HG03039 (cell line): ENCODE results near the gene DNASE1L2.

Source experiments
- ATAC-seq: cut with Tn5 transposase; IDR thresholded peaks from one replicate; pipeline ENCODE4 v1.9.1; 2021; ENCODE audit warnings: mild to moderate bottlenecking, moderate library complexity; ENCODE audit not compliant: unreplicated experiment

Gene DNASE1L2, protein sequence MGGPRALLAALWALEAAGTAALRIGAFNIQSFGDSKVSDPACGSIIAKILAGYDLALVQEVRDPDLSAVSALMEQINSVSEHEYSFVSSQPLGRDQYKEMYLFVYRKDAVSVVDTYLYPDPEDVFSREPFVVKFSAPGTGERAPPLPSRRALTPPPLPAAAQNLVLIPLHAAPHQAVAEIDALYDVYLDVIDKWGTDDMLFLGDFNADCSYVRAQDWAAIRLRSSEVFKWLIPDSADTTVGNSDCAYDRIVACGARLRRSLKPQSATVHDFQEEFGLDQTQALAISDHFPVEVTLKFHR

DNA sequence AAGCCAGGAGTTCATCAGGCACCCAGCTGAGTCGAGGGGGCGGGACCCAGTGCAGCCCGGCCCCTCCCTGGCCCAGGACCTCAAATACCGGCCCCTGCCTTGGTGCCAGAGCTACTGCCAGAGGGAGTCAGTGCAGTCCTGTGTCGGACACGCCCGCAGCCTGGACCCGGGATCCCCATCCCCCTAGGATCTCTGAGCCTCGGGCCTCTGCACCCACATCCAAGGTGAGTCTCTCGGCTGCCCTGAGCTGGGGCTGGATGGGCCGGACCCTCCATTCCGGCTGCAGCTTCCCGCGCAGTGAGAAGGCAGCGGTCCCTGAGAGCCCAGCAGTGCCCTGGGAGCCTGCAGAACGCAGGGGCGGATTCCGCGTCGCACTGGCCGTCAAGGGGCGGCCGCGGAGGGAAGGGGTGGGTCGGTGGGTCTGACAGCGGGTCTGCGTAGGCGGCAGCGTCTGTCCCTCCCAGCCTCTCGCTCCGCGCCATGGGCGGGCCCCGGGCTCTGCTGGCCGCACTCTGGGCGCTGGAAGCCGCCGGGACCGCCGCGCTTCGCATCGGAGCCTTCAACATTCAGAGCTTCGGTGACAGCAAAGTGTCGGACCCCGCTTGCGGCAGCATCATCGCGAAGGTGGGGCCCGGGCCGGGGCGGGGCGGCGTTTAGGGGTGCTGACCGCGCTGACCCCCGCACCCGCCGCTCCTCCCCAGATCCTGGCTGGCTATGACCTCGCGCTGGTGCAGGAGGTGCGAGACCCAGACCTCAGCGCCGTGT, at the start of gene DNASE1L2:
DNASE1L2 (plus strand) TSS at position 108 of the 765 bp plus-strand sequence; CDS start at position 481, 373 bp downstream.
- no peak for ATAC-seq

DNA sequence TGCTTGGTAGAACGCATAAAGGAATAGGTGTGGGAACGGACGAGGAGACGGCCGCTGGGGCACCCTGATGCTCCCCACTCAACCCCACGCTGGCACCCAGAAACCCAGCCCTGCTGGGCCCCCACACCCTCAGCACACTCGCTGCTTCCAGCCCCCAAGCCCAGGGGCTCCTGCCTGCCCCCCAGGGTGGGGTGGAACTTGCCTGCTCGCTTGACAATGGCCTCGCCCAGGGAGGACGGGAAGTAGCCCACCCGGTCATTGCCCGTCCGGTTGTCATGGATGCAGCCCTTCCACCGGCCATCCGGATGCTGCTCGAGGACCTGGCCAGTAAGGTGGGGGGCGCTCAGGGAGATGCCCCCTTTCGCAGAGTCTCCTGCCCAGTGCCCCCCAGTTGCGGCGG, 49.7 kb upstream of the DNASE1L2 start:
- no peak for ATAC-seq

DNA sequence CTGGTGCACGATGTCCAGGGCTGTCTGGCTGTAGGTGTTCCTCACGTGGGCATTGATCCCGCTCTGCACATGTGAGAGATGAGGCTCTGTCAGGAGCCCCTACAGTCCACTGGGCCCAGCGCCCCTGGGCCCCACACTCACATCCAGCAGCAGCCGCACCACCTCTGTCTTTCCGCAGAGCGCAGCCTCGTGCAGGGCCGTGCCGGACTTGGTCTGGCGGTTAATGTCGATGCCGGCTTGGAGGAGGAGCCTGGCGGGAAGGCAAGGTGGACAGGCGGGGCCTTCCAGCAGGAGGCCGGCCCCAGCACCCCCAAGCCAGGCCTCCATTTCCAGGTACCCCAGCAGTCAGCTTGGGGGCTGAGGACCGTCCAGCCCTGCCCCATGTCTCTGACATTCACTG, 49.0 kb upstream of the DNASE1L2 start:
- ATAC-seq, result no peak

DNA sequence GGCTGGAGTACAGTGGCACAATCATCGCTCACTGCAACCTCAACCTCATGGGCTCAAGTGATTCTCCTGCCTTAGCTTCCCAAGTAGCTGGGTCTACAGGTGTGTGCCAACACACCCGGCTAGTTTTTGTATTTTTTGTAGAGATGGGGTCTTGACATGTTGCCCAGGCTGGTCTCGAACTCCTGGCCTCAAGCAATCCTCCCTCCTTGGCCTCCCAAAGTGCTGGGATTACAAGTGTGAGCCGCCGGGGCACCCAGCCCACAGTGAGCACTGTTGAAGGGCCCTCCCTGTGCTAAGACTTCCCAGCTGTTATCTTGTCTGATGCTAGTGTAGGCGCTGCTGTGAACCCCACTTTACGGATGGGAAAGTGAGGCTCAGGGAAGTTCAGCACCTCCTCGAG, 47.8 kb upstream of the DNASE1L2 start:
- no peak for ATAC-seq

DNA sequence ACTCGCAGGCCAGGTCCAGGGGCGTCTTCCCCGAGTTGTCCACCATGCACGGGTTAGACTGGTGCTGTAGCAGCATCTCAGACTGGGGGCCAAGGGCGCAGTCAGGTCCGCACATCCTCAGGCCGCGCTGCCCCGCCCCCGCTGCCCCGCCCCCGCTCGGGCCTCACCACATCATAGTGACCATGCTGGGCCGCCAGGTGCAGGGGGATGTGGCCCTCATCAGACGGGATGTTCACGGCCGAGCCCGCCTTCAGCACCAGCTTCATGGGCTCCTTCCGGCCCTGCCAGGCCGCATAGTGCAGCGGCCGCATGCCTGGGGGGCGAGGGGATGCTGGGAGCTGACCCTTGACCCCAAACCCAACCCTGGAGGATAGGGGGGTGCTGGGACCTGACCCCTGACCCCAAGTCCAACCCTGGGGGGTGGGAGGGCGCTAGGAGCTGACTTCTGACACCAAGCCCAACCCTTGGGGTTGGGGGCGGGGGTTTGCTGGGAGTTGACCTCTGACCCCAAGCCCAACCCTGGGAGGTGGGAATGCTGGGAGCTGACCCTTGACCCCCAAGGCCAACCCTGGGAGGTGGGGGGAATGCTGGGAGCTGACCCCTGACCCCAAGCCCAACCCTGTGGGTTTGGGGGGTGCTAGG, 46.9 kb upstream of the DNASE1L2 start:
- no peak for ATAC-seq

DNA sequence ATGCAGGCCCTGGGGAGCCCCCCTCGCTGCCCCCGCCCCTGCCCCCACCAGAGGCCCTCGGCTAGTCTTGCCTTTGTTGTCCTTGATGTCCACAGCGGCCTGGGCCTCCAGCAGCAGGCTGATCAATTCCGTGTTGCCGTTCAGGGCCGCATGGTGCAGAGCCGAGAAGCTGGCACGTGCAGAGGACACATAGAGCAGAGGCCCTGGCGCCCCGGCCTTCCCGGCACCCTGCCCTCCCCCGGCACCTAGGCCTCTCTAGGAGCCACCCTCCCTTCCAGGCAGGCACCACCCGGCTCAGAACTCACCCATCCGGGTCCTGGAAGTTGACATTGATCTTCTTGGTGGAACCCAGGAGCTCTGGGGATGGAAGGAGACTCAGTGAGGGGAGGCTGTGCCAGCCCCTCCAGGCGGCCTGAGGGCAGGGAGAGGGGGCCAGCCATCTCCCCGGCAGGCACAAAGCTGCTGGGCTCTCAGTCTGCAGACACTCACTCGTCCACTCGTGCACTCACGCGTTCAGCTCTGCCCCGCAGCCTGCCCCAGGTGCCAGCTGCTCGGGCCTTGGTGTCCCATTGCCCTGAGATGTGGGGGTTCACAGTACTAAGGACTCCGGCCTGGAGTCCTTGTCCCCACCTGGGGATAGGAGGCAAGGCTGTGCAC, 46.1 kb upstream of the DNASE1L2 start:
- no peak for ATAC-seq

DNA sequence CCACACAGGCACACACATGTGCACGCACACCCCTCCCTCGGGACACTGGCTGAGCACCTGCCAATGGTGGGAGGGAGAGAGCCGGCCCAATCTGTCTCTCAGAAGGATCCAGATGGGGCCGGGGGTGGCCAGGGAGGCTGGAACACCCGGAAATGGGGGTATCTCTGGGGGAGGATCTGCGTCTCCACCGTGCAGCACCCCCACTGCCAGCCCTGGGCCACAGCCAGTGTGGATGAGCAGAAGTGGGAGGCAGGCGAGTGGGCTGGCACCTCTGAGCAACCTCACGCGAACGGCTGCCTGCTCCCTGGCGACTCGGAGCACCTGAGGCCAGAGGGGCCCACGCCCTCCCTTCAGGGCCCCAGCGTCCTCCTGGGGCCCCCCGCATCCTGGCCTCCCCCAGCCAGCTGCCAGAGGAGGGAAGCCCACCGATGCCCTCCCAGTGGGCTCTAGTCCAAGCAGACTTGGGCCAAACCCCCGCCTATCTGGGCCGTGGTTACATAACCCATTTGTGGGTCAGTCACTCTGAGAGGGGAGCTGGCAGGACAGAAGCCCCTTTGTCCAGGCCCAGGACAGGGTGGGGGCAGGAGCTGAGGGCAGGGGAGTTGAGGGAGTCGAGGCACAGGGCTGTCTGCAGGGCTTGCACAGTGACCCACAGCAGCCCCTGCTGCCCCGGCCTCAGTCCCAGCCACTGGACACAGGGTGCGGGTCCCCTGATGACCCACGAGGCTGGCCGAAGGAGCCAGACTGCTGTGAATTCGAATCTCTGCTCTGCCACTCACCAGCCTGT, 45.4 kb upstream of the DNASE1L2 start:
- no peak for ATAC-seq

DNA sequence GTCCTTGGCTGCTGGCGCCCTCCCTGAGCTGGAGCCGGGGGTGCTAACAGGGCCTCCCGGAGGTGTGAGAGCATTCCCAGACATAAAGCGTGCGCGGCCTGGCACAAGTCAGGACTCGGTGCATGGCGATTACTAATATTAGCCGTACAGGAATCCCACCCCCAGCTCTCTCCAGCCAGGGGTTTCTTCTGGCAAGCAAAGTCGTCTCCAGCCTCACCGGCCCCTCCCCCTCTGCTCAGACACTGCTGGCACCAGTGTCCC, 44.9 kb upstream of the DNASE1L2 start:
- no peak for ATAC-seq

DNA sequence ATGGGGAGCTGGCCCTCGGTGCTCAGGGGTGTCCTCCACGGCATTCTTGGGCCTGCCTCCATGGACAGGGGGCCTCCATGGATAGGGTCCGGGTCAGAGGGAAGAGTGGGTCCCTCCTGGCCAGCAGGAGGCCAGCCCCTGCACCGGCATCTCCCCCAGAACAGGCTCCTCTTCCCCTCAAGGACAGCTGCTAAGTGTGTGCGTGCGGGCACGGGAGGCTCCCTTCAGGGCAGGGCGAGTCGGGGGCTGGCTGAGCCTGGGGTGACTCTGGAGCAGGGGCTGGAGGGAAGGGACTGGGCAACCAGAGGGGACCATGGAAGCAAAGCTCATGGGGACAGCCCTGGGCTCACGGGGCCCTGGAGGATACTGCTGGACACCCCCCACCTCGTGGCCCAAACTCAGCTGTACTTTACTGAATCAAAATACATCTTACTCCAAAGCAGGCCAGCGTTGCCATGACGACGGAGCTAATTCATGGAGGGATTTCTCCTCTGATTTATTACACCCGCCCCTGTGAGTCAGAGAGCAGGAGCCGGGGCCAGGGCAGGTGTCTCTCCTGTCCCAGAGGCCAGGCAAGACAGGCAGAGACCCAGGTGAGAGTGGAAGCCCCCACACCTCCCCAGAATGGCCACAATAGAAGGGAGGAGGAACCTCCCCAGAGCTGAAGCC, 41.9 kb upstream of the DNASE1L2 start:
- no peak for ATAC-seq

DNA sequence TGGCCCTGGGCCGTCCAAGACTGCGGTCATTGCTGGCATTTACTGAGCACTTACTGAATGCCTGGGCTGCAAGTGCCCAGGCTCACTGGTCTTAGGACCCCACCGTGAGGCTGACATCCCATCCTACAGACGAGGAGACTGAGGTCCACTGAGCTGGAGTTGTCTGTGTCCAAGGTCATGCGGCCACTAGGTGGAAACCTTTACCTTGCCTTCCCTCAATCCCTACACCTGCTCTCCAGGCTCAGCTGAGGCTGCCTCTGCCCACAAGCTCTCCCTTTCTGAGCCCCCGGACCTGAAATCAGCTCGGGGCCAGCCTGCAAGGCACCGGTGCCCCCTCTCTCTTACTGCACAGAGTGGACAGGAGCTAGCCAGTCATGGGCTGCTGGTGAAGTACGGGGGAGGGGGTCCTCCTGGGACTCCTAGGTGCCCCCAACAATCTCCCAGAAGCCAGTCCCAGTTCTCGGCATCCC, 41.4 kb upstream of the DNASE1L2 start:
- no peak for ATAC-seq

DNA sequence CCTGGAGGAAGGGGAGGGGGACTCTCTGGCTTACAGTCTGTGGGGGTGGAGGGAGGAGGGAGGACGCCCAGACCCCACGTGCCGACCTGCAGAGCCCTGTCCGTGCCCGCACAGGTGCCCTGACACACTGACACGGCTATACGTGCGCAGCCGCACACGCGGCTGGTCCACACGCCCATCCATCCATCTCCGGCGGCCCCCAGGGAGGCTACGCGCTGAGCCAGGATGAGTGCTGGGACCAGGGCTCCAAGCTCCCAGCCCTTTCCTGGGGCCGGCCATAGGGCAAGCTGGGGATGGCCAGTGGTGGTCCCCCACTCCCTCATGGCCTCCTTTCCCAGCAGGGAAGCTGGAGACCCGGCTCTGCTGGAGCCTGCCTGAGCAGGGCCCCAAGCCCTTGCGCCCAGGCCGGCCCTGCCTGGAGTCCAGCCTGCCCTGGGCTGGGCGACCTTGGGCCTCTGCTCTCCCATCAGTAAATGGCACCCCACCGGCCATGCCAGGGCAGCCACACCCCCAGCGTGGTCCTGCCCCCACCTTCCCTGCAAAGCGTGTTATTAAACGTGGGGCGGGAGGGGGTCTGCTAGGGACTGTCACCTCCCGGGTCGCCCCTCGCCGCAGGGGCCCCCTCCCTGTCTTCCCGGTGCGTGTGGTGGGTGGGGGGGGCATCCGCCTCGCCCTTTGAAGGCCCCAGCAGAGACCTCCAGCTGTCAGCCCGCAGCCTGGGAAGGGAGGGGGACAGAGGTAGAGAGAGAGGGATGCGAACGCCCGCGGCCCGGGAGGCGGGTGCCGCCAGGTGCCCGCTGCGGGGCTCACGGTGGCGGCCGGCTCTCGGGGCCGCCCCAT, 40.7 kb upstream of the DNASE1L2 start:
- ATAC-seq, result no peak

DNA sequence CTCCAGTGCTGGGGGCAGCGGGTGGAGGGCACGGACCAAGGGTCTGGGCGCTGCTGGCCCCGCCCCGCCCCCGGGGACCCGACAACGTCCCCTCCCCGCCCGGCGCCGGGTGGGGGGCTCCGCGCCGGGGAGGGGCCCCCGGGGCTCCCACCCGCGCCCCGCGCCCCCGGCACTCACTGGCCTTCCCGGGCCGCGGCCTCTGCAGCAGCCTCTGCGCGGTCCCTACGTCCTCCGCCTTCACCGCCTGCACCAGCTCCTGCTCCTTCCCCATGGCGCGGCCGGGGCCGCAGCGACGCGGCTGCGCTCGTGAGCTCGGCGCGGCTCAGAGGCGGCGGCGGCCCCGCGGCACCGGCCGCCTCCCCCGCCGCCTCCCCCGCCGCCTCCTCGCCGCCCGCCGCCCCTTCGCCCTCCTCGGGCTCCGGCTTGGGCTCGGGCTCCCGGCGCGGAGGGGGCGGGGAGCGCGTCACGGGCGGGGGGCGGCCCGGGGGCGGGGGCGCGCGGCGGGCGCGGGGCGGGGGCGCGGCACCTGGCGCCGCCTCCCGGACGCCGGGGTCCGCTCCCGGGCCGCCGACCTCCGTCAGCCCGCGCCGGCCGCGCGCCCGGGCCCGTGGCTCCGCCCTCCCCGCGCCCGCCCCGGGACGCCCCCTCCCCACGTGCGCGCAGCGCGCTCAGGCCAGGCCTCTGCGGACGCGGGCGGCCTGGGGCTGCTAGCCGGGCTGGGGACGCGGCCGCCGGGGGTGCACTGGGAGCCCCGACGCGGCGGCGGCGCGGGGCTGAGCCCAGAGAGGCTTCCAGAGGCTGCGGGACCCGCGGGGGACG, 39.9 kb upstream of the DNASE1L2 start, which contains the start of gene CASKIN1:
CASKIN1 (minus strand) TSS at position 444 of the 819 bp plus-strand sequence; CDS start at position 271, 173 bp downstream.
- no peak for ATAC-seq

DNA sequence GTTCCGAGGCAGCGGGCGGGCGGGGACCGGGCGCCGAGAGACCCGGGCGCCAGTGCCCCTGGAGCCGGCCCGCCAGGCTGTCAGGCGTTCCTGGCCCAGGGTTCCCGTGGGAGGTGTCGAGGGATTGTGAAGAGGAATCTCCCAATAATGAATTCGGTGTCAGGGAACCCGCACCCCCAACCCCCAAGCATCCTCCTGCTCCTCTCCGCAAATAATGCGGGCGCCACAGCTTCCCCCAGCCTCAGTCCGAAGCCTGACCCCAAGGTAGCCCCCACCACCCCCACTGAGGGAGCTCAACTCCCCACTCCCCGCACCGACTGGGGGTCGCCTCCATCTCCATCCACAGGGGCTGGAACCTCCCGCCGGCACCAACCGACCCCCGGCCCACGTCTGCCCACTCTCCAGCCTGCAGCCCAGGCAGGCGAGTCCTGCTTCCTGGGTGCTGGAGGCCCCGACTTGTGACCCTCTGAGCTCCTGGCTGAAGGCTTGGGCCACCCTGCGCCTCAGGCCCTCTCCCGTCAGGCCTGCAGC, 39.2 kb upstream of the DNASE1L2 start:
- no peak for ATAC-seq

DNA sequence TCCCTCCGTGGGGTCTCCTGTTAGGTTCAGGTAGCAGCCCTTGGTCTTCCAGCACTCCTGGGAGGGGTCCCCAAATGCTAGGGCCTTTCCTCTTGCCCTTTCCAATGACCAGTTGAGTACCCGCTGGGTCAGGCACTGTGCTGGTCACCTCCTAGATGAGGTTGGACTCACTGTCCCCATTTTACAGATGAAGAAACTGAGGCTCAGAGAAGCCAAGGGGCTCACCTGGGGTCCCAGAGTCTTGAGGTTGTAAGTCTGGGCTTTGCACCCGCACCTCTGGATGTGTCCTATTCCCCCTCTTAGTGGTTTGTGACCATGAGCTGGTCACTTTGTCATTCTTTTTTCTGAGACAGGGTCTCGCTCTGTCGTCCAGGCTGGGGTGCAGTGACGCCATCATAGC, 38.5 kb upstream of the DNASE1L2 start:
- no peak for ATAC-seq

DNA sequence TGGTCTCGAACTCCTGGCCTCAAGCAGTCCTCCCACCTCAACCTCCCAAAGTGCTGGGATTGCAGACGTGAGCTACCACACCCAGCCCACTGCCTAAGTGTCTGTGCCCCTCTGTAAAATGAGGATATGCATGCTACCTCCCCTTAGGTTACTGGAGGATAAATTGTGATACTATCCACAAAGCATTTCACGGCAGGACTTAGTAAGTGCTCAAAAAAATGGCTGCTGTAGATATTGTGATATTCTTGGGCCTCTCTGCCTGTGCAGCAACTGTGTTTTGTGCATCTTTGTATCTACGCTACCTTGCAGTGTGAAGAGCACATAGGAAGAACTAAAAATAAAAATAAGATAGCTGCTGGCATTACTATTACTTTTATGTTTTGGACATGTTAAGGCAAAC, 38.0 kb upstream of the DNASE1L2 start:
- ATAC-seq, result no peak

DNA sequence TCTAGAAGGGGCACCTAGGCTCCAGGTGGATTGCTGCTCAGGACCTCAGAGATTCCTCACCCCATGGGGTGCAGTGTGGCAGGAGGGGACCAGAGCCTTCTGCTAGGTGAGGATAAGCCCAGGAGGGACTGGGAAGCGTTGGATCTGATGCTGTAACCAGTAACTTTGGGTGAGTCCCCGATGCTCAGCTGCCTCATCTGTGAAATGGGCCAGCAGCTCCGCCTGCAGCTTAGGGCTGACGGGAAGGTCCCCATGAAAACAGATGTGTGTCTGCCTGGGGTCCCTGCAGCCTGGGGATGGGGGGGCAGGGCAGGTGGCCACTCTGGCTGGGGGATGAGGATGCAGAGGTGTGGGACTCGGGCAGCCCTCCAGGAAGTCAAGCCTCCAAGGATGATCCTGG, 37.1 kb upstream of the DNASE1L2 start:
- no peak for ATAC-seq

DNA sequence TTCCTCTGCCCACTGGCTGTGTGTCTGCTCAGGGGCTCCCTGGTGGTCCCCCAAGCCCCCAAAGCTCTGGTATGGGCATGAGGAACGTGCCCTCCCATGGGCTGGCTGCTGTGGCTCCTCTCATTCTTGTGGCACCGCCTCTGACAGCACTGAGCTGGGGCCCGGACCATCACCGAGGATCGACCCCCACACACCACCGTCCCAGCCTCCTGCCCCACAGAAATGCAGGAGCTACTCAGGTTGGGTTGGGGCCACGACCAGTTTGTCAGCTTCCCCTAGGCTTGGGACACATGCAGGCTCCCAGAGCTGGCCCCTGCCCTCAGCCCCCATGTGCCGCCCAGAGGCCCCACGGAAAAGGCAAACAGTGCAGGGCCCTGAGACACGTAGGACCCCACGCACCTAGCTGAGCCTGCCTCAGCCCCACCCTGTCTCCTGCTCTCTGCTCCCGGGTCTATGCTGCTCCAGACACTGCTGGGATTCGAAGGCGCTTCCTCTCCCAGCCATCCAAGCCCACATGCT, 36.6 kb upstream of the DNASE1L2 start:
- ATAC-seq, result no peak

DNA sequence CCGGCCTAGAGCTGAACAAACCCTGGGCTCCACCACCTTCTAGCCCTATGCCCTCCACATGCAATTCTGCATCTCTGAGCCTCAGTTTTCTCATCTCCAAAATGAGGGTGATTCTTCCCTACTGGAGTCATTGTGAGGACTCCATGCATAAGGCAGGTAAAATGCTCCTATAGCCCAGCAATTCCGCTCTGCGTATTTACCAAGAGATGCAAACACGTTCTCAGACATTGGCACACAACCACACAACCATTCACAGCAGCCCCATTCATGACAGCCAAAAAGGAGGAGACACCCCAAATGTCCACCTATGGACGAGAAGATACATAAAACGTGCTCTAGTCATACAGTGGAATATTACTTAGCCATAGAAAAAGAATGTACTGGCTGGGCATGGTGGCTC, 35.9 kb upstream of the DNASE1L2 start:
- no peak for ATAC-seq
